HG03108 (cell line): ENCODE results near the gene FEM1B.

Experiments
- ATAC-seq: cut with Tn5 transposase; IDR thresholded peaks from one replicate; pipeline ENCODE4 v1.9.1; 2021; ENCODE audit warnings: moderate library complexity; ENCODE audit not compliant: unreplicated experiment

The FEM1B gene

GRCh38 chr15:68258692-68259091, 18.9 kb upstream of the FEM1B start:
- no peak for ATAC-seq

- ATAC-seq: no peak
Observed at GRCh38 chr15:68259883-68260282, 17.7 kb upstream of the FEM1B start.

GRCh38 chr15:68261241-68261640, 16.3 kb upstream of the FEM1B start:
- no peak for ATAC-seq

- no peak for ATAC-seq
Observed at GRCh38 chr15:68261980-68262379, 15.6 kb upstream of the FEM1B start.

- no peak for ATAC-seq
Observed at GRCh38 chr15:68262514-68263356, 14.8 kb upstream of the FEM1B start.

GRCh38 chr15:68264282-68264681, 13.3 kb upstream of the FEM1B start:
- no peak for ATAC-seq

GRCh38 chr15:68265081-68265480, 12.5 kb upstream of the FEM1B start:
- no peak for ATAC-seq

GRCh38 chr15:68265674-68266073, 11.9 kb upstream of the FEM1B start:
- no peak for ATAC-seq

GRCh38 chr15:68268405-68268804, 9.1 kb upstream of the FEM1B start:
- no peak for ATAC-seq

GRCh38 chr15:68271854-68272471, 5.6 kb upstream of the FEM1B start:
- no peak for ATAC-seq

- ATAC-seq: no peak
Observed at GRCh38 chr15:68272721-68273271, 4.7 kb upstream of the FEM1B start.

GRCh38 chr15:68274201-68274848, 3.2 kb upstream of the FEM1B start:
- no peak for ATAC-seq

GRCh38 chr15:68275165-68275746, 2.3 kb upstream of the FEM1B start:
- ATAC-seq: no peak

GRCh38 chr15:68276668-68277067, 877 bp upstream of the FEM1B start:
- no peak for ATAC-seq

GRCh38 chr15:68277131-68277602, 378 bp upstream of the FEM1B start:
- ATAC-seq: no peak

GRCh38 chr15:68278345-68278594, 725 bp downstream of the FEM1B start:
- ATAC-seq: no peak

- ATAC-seq: no peak
Observed at GRCh38 chr15:68278595-68279405, 1.3 kb downstream of the FEM1B start.

GRCh38 chr15:68279779-68280753, 2.5 kb downstream of the FEM1B start:
- ATAC-seq: no peak

GRCh38 chr15:68281008-68281407, 3.5 kb downstream of the FEM1B start:
- ATAC-seq: no peak
